ENCODE measurements around the gene GLIS1. TPM values are rescaled to one million over a fixed set of nuclear protein-coding genes. Genes with fewer than 3 reads are reported as not detected.

GLIS1 gene
- total RNA-seq, 4 donors from 2014 or later: 0.59 to 3.9 (median 0.75) TPM

DNA sequence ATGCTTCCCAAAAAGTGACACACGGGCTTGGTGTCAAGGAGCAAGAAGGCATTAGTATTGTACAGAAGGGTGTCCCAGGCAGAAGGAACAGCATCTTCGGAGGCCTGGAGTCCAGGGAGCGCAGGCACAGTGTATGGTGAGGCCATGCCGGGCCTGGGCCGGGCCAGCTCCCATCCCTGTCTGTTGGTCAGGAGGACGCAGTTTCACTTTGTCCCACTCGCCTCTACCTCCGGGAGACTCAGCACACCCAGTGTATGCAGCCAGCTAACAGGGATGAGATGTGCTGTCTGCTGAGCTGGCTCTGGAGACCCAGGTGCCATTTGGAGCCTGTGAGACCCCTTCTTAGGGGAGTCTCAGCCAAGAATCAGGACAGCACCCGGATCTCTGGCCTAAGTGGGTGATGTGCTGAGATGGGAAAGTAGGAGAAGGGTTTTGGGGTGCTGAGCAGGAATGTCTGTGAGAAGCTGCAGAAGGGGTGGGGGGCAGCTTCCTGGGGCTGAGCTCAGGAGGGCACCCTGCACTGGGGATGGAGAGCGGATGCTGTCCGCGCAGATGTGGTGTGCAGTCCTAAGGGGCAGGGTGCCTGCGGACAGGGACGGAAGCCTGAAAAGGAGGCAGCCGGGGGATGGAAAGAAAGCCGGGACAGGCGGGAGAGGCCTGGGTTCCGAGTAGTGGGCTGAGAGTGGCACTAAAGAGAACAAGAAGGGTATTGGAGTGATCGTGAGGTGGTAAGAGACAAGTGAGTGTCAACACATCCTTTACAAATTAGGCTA is 254.1 kb downstream of the GLIS1 start:
- WGBS, 2 donors: 84 to 87% methylated on average over 19 of the region's 19 CpGs
- H3K27me3 ChIP-seq: peaks cover 0 to 15% of the 10 kb centered on the region in 2 donors

DNA sequence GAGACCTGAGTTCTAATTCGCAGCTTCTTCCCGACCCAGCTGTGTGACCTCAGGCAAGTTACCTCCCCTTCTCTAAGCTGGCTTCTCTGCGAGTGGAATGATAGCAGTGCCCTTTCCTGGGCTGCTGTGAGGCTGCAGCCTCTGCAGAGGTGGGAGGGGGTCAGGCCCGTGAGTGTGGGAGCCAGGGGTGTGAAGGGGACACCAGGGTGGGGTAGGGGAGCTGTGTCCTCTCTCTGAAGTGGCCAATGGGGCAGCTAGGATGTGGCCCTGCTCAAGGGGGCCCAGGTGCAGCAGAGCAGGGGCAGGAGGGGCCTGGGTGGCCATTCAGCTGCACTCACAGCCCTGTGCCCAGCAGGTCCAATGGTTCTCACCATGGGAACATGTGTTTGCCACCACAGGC is 255.3 kb downstream of the GLIS1 start:
- H3K27ac ChIP-seq: no peak overlapping the region
- H3K36me3 ChIP-seq: no peaks in the 10 kb centered on the region
- 68 to 80% methylated on average over 4 of the region's 4 CpGs for WGBS, 2 donors
- TF ChIP-seq POLR2A (IDR thresholded peaks at IDR 0.05) (no peak), EP300 (IDR thresholded peaks at IDR 0.05) (no peak)
- TF ChIP-seq, protein P1, sequence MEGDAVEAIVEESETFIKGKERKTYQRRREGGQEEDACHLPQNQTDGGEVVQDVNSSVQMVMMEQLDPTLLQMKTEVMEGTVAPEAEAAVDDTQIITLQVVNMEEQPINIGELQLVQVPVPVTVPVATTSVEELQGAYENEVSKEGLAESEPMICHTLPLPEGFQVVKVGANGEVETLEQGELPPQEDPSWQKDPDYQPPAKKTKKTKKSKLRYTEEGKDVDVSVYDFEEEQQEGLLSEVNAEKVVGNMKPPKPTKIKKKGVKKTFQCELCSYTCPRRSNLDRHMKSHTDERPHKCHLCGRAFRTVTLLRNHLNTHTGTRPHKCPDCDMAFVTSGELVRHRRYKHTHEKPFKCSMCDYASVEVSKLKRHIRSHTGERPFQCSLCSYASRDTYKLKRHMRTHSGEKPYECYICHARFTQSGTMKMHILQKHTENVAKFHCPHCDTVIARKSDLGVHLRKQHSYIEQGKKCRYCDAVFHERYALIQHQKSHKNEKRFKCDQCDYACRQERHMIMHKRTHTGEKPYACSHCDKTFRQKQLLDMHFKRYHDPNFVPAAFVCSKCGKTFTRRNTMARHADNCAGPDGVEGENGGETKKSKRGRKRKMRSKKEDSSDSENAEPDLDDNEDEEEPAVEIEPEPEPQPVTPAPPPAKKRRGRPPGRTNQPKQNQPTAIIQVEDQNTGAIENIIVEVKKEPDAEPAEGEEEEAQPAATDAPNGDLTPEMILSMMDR (IDR thresholded peaks at IDR 0.05): no peak
- no peaks in the 10 kb centered on the region for H3K9me3 ChIP-seq
- peaks cover 0 to 5% (median 0%) of the 10 kb centered on the region in 4 donors for H3K4me1 ChIP-seq
- H3K27me3 ChIP-seq: peaks cover 0 to 15% of the 10 kb centered on the region in 2 donors
- no peak for DNase-seq (ENCODE audit: low spot score in 2 of 2)
- H3K4me3 ChIP-seq: no peak overlapping the region

More for the DNA sequence above, 254.1 kb downstream of the GLIS1 start:
- H3K4me1 ChIP-seq: peaks cover 0 to 5% (median 0%) of the 10 kb centered on the region in 4 donors
- H3K9me3 ChIP-seq: peaks cover 0 to 9% (median 0%) of the 10 kb centered on the region in 4 donors
- no peak overlapping the region for H3K4me3 ChIP-seq
- DNase-seq (ENCODE audit: low spot score in 2 of 2): no peak
- H3K27ac ChIP-seq: no peak overlapping the region
- no peaks in the 10 kb centered on the region for H3K36me3 ChIP-seq
- TF ChIP-seq EP300 (IDR thresholded peaks at IDR 0.05) (no peak), POLR2A (IDR thresholded peaks at IDR 0.05) (no peak)
- TF ChIP-seq, protein P1 (IDR thresholded peaks at IDR 0.05): no peak

DNA sequence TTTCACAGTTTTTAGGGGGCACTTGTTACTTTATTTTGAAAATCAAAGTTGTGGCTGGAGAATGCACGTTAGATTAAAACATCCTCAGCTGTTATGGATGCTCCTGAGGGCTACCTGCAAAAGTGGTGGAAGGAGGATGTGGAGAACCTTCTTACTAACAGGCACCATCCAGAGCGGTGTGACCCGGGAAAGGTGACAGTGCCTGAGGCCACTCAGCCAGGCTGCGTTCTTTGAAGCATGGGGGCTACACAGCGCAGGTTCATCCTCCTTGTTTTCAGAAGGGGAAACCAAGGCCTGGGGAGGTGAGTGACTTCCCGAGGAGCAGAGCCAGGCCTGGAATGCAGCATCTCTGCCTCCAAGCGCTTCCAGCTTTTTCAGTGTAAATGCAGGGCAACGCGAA is 255.8 kb downstream of the GLIS1 start:
- no peaks in the 10 kb centered on the region for H3K36me3 ChIP-seq
- no peak overlapping the region for H3K4me3 ChIP-seq
- peaks cover 0 to 15% of the 10 kb centered on the region in 2 donors for H3K27me3 ChIP-seq
- no peak for DNase-seq (ENCODE audit: low spot score in 2 of 2)
- H3K4me1 ChIP-seq: peaks cover 0 to 5% (median 0%) of the 10 kb centered on the region in 4 donors
- WGBS, 2 donors: 86 to 89% methylated on average over 9 of the region's 9 CpGs
- no peak overlapping the region for H3K27ac ChIP-seq
- no peaks in the 10 kb centered on the region for H3K9me3 ChIP-seq
- TF ChIP-seq POLR2A (IDR thresholded peaks at IDR 0.05) (no peak), EP300 (IDR thresholded peaks at IDR 0.05) (no peak)
- TF ChIP-seq, protein P1 (IDR thresholded peaks at IDR 0.05): no peak

DNA sequence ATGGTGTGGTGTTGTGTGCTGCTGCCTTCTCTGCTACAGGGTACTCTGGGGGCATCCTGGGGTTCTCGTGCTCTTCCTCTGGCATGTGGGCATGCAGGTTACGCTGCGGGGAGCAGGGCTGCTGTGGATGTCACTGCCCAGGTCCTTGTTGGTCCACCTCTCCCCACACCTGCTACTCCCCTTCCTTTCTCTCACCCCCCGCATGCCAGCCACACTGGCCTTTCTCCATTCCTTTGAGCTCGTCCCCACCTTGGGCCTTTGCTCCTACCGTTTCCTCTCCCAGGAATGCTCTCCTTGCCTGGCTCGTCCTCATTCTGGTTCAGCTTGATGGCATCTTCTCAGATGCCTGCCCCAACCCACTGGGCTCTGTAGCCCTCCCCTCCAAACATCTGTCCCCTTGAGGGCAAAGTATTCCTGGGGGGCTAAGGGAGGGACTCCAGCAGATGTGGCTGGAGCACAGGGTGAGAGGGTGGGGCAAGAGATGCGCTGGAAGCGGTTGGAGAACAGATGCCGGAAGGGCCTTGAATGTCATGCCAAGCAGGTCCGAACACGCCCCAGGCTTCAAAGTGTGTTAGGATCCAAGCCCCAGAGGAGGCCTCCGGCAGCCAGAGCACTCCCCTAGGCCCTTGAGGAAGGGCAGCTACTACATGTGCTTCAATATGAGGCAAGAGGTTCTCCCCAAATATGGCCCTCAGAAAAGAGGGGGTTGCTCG is 256.4 kb downstream of the GLIS1 start:
- Histone ChIP-seq H3K4me3 (no peak overlapping the region), H3K27me3 (peaks cover 0 to 15% of the 10 kb centered on the region in 2 donors), H3K9me3 (no peaks in the 10 kb centered on the region), H3K27ac (no peak overlapping the region), H3K4me1 (peaks cover 0 to 5% (median 0%) of the 10 kb centered on the region in 4 donors), H3K36me3 (no peaks in the 10 kb centered on the region)
- TF ChIP-seq EP300 (IDR thresholded peaks at IDR 0.05): no peak
- TF ChIP-seq POLR2A (IDR thresholded peaks at IDR 0.05): no peak
- TF ChIP-seq, protein P1 (IDR thresholded peaks at IDR 0.05): no peak
- DNase-seq (ENCODE audit: low spot score in 2 of 2): no peak
- 86 to 88% methylated on average over 14 of the region's 14 CpGs for WGBS, 2 donors

DNA sequence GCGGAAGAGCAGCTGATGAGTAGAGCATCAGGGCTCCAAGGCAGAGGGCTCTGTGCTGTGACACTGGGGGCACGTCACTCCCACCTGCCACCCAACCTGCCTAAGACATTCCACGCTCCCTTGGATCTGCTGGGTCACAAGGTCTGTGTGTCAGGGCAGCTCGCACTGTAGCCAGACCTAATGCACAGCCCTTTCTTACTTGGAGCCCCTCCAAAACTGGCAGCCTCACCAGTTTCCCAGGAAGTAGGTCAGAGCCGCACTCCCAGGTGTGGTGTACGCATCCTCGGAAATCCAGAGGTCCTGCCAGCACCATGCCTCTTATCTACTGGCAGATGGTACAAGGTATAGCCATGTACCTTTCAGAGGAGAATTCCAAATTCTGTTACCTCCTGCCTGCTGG is 257.5 kb downstream of the GLIS1 start:
- no peaks in the 10 kb centered on the region for H3K36me3 ChIP-seq
- DNase-seq (ENCODE audit: low spot score in 2 of 2): no peak
- H3K9me3 ChIP-seq: no peaks in the 10 kb centered on the region
- H3K4me3 ChIP-seq: no peak overlapping the region
- WGBS, 2 donors: 94 to 100% methylated on average over 2 to 7 of the region's 7 CpGs
- TF ChIP-seq POLR2A (IDR thresholded peaks at IDR 0.05) (no peak), EP300 (IDR thresholded peaks at IDR 0.05) (no peak)
- TF ChIP-seq, protein P1 (IDR thresholded peaks at IDR 0.05): no peak
- H3K27me3 ChIP-seq: peaks cover 0 to 10% of the 10 kb centered on the region in 2 donors
- H3K27ac ChIP-seq: no peak overlapping the region
- H3K4me1 ChIP-seq: peaks cover 0 to 5% (median 0%) of the 10 kb centered on the region in 4 donors
